HG02678 (cell line): ENCODE measurements around the gene STAT3.
"Not testable (repeated sequence)": the region's sequence is repeated elsewhere in the genome, so short reads cannot be mapped to it uniquely, and the experiment has no call there.

ENCODE experiments used
- ATAC-seq: cut with Tn5 transposase; IDR thresholded peaks from one replicate; pipeline ENCODE4 v1.9.1; 2021; ENCODE audit warnings: mild to moderate bottlenecking, moderate library complexity; ENCODE audit not compliant: unreplicated experiment

Gene STAT3

GRCh38 chr17:42386777-42387657 lies 1.2 kb downstream of the STAT3 start:
- no peak for ATAC-seq

- no peak for ATAC-seq
These were observed 6.3 kb downstream of the STAT3 start for GRCh38 chr17:42381898-42382297.

GRCh38 chr17:42380935-42381334 lies 7.3 kb downstream of the STAT3 start:
- no peak for ATAC-seq

DNA sequence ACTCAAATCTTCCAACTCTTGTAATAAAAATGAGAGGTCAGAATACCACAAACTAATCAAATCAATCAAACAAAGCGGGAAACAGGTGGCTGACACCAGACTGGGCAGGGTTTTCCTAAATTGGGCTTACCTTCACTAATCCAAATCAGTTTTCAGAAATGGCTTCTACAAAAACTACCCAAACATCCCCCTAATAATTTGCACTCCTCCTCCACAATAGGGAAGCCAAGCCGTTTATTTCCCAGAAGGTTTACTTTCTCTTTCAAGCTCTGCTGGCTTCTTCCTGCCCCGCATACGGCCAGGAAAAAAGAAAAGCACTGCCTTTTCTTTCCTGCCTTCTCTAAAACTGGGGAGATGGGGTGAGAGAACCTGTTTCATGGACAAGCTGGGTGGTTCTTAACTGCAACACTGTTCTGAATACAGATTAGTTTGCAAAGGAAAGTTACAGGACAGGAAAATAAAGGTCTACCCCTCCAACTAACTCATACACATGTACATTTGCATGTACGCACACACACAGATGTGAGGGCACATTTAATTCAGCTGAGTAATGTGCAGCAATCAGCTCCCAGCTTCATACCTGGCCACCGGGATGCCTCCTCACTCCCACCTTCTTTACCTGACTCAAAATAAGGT lies 9.2 kb downstream of the STAT3 start:
- no peak for ATAC-seq

GRCh38 chr17:42378359-42378958 lies 9.8 kb downstream of the STAT3 start:
- no peak for ATAC-seq

- no peak for ATAC-seq
These were observed 14.3 kb downstream of the STAT3 start for GRCh38 chr17:42373896-42374295.

- no peak for ATAC-seq
These were observed 16.1 kb downstream of the STAT3 start for GRCh38 chr17:42372142-42372541.

DNA sequence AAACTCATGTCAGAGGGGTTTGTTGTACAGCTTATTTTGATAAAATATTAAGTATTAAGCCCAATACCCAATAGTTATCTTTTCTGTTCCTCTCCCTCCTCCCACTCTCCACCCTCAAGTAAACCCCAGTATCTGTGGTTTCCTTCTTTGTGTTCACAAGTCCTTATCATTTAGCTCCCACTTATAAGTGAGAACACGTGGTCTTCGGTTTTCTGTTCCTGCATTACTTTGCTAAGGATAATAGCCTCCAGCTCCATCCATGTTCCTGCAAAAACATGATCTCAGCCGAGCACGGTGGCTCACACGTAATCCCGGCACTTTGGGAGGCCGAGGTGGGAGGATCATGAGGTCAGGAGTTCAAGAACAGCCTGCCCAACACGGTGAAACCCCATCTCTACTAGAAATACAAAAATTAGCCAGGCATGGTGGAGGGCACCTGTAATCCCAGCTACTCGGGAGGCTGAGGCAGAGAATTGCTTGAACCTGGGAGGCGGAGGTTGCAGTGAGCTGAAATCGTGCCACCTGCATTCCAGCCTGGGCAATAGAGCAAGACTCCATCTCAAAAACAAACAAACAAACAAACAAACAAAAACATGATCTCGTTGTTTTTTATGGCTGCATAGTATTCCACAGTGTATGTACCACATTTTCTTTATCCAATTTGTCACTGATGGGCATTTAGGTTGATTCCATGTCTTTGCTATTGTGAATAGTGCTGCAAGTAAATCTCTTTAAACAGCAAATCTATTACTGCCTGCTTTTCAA lies 19.3 kb downstream of the STAT3 start:
- ATAC-seq: not testable (repeated sequence)

DNA sequence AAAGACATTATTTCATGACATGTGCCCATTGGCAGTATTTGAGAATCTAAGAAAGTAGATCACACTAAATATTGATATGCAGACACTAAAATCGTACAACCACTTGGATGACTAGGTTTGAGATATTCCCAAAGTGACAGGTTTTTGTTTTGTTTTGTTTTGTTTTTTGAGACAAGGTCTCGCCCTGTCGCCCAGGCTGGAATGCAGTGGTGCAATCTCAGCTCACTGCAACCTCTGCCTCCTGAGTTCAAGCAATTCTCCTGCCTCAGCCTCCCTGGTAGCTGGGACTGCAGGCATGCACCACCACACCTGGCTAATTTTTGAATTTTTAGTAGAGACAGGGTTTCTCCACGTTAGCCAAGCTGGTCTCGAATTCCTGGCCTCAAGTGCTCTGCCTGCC lies 19.9 kb downstream of the STAT3 start:
- not testable (repeated sequence) for ATAC-seq

DNA sequence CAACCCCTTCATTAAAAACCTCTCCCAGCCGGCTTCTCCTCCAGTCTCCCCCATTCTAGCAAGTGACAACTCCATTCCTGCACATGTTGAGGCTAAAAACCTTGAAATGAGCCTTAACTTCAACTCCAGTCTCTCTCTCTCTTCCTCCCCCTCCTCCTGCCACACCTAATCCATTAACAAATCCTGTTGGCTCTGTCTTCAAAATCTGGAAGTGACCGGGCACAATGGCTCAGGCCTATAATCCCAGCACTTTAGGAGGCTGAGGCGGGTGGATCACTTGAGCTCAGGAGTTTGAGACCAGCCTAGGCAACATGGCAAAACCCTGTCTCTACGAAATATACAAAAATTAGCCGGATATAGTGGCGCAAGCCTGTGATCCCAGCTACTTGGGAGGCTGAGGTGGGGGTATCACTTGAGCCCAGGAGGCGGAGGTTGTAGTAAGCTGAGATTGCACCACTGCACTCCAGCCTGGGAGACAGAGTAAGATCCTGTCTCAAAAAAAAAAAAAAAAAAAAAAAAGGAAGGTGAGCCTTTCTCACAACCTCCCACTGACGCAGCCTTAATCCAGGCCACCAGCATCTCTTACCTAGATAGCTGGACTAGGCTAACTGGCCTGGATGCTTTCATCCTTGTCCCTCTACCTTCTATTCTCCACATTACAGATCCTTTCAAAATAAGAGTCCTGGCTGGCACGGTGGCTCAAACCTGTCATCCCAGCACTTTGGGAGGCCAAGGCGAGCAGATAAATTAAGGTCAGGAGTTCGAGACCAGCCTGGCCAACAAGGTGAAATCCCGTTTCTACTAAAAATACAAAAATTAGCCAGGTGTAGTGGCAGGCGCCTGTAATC lies 21.8 kb downstream of the STAT3 start:
- not testable (repeated sequence) for ATAC-seq

GRCh38 chr17:42365136-42365535 lies 23.1 kb downstream of the STAT3 start:
- no peak for ATAC-seq

- ATAC-seq: no peak
These were observed 24.3 kb downstream of the STAT3 start for GRCh38 chr17:42363767-42364585.

- ATAC-seq: no peak
These were observed 25.0 kb downstream of the STAT3 start for GRCh38 chr17:42363231-42363630.

DNA sequence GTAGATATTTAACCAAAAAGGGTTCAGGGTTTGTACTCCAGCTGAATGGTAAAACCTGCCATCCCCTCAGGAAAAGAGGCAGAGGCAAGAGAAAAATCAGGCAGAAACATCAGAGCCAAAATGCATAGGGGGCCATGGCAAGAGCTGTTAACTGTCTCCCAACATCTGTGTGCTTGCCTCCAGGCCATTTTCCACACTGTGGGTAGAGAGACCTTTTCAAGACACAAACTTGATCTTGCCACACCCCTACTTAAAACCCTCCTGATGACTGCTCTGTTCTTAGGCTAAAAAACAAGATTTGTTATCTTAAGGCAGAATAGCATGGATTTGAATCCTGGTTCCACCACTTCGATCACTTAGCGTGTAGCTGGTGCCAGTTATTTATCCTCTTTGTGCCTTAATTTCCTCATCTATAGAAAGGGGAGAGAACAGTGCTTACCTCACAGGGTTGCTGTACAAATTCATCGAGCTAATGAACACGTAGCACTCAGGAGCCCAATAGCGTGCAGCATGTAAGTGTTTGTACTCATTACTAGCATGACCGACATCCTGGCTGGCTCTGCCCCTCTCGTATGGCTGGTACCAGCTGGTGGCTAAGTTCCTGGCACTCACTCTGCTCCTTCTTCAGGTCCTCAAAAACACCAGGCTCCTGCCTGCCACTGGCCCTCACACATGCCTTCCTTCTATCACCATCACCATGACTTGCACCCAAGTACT lies 25.8 kb downstream of the STAT3 start:
- no peak for ATAC-seq

GRCh38 chr17:42361781-42362186 lies 26.5 kb downstream of the STAT3 start:
- no peak for ATAC-seq

DNA sequence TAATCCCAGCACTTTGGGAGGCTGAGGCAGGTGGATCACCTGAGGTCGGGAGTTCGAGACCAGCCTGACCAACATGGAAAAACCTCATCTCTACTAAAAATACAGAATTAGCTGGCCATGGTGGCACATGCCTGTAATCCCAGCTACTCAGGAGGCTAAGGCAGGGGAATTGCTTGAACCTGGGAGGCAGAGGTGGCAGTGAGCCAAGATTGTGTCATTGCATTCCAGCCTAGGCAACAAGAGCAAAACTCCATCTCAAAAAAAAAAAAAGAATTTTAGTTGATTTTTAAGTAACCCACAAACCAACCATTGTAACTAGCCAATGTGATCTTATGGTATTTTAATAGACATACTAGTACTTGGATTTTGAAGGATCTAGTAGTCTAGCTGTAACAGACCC lies 27.9 kb downstream of the STAT3 start:
- ATAC-seq: not testable (repeated sequence)

DNA sequence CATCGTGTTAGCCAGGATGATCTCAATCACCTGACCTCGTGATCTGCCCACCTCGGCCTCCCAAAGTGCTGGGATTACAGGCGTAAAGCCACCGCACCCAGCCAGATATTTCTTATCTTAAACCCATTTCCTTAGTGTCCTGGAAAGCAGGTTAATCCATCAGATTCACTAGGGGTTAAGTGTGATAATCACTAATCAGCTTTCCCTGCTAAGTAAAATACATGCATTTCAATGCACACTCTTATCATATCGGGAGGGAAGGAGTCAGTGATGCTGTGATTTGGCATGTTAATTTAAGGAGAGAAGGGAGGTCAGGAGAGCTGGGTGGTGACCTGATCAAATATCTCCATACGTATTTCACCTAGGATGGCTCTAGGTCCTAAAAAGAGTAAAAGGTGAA lies 29.1 kb downstream of the STAT3 start:
- no peak for ATAC-seq

DNA sequence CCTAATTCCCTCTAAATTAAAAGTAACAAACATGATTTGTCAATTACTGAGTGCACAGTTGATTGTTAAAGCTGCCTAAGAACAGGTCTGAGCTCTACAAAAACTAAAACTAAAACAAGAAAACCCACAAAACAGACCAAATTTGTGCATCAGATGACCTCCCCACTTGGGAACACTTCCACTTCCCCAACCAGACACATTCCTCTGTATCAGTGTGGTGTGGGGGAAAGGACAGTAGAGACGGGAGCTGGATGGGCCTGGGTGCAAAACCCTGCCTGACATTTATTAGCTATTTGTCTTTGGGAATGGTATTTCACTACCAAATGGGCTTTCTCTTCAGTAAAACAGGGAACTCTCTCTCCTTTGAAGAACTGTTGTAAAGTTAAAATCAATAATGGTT lies 29.8 kb downstream of the STAT3 start:
- ATAC-seq: no peak
